Psoas muscle (tissue), 8 donors: ENCODE measurements around the gene ZNHIT1. TPM values are rescaled to one million over a fixed set of nuclear protein-coding genes. Genes with fewer than 3 reads are reported as not detected.
"Not testable (repeated sequence)": the region's sequence is repeated elsewhere in the genome, so short reads cannot be mapped to it uniquely, and the experiment has no call there.

ENCODE experiments used
- ATAC-seq, 4 donors: fragments of 200-7000 bp; cut with Tn5 transposase; one replicate each; pipeline ENCODE4 v1.9.1; 2020; ENCODE audit warnings: moderate library complexity in 3 of 4, mild to moderate bottlenecking in 2 of 4
- DNase-seq, 2 donors: peaks; one replicate each; pipeline ENCODE4 v3.0.0-alpha.2; 2020
- H3K27ac ChIP-seq: fragments of 200-600 bp; one replicate; pipeline ENCODE4 v1.8.0; 2022
- H3K27me3 ChIP-seq, 3 donors: fragments of 200-600 bp in 1 of 3; one replicate each; pipeline versions ENCODE4 v1.6.1 to v1.8.0; 2013 to 2022; ENCODE audit warnings: low read length in 2 of 3, mild to moderate bottlenecking in 2 of 3, moderate library complexity in 1 of 3; ENCODE audit not compliant: insufficient read depth in 3 of 3
- H3K36me3 ChIP-seq, 2 donors: fragments of 200-600 bp in 1 of 2; one replicate each; pipeline versions ENCODE4 v1.6.1 to v1.8.0; 2013 to 2022; ENCODE audit warnings: low read depth in 1 of 2, mild to moderate bottlenecking in 1 of 2, moderate library complexity in 1 of 2; ENCODE audit not compliant: insufficient read depth in 1 of 2
- H3K4me1 ChIP-seq: fragments of 200-600 bp; one replicate; pipeline ENCODE4 v1.8.0; 2022
- H3K4me3 ChIP-seq: fragments of 200-600 bp; one replicate; pipeline ENCODE4 v1.8.0; 2022; ENCODE audit warnings: mild to moderate bottlenecking
- H3K9me3 ChIP-seq: fragments of 200-600 bp; one replicate; pipeline ENCODE4 v1.8.0; 2022
- WGBS, 3 donors: extraction: QIAGEN DNeasy Blood & Tissue Kit; methylation state at CpG; one replicate each; pipeline versions ENCODE4 v1.1.6 to v1.1.7; 2013; 5-methylcytosine and 5-hydroxymethylcytosine counted together
- intact Hi-C, 2 donors: fragments of 100-400 bp; cut with DNase I; formaldehyde crosslinking; loops; one replicate each; pipeline versions ENCODE4 v1.11.0 to v1.14.2; 2022
- polyA plus RNA-seq, 3 donors: library from polyadenylated mRNA; stranded (reverse); fragments of 200-250 nt; gene quantifications; one replicate each; pipeline ENCODE4 v1.2.3, GENCODE V29; 2013
- total RNA-seq, 4 donors: library from RNA; stranded (reverse); fragmentation: NEBNext Ultra II Directional in 2 of 4; extraction: Animal tissue kit (Norgen Biotek cat#: 25700) in 2 of 4; gene quantifications; one replicate each; pipeline versions ENCODE4 v1.2.1 to v1.2.4, GENCODE V29; 2021 to 2023
- TF ChIP-seq, protein P1 (sequence below): fragments of 200-600 bp; IDR thresholded peaks from one replicate; pipeline ENCODE4 v1.8.0; 2022; ENCODE audit warnings: antibody characterized with exemption
- donor health status: healthy with polysubstance abuse.
- donor health status: DM: no; HTN: no; CAD: no; lungs with moderate emphysema.
- donor health status: Bipolar disorder and iron deficiency.
- donor health status: healthy.
- donor health status: DM: yes; HTN: yes; CAD: no.
- donor health status: DM: no; HTN: no; CAD: no.
- donor health status: DM: no; HTN: no; CAD: no.
- donor health status: DM: yes; HTN: yes; CAD: no.

Gene ZNHIT1
- total and polyA plus RNA-seq, 7 donors: 40.8 to 89.5 (median 58.1) TPM

DNA sequence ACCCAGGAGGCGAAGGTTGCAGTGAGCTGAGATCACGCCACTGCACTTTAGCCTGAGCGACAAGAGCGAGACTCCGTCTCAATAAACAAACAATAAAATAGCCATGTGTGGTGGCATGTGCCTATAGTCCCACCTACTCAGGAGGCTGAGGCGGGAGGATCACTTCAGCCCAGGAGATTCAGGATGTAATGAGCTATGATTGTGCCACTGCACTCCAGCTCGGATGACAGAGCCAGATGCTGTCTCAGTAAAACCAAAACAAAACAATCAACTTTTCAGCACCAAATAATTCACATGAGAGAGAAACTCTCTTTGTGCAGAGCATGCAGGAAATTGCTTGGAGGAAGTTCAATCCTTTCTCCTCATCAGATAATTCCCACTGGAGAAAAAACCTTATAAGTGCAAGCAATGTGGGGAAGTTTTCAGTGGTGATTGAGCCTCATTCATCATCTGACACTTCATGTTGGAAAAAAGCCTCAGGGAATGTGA, 40.3 kb downstream of the ZNHIT1 start:
- Histone ChIP-seq H3K27ac (no peak overlapping the region), H3K27me3 (peaks cover 0 to 15% (median 3%) of the 10 kb centered on the region in 3 donors), H3K9me3 (no peaks in the 10 kb centered on the region), H3K4me3 (no peak overlapping the region), H3K4me1 (no peaks in the 10 kb centered on the region), H3K36me3 (no peaks in the 10 kb centered on the region)
- intact Hi-C loops: no loop called here
- WGBS, 3 donors: 53 to 54% (median 54%) methylated on average over 7 of the region's 7 CpGs
- ATAC-seq (no peak), DNase-seq (no peak)
- TF ChIP-seq, protein P1, sequence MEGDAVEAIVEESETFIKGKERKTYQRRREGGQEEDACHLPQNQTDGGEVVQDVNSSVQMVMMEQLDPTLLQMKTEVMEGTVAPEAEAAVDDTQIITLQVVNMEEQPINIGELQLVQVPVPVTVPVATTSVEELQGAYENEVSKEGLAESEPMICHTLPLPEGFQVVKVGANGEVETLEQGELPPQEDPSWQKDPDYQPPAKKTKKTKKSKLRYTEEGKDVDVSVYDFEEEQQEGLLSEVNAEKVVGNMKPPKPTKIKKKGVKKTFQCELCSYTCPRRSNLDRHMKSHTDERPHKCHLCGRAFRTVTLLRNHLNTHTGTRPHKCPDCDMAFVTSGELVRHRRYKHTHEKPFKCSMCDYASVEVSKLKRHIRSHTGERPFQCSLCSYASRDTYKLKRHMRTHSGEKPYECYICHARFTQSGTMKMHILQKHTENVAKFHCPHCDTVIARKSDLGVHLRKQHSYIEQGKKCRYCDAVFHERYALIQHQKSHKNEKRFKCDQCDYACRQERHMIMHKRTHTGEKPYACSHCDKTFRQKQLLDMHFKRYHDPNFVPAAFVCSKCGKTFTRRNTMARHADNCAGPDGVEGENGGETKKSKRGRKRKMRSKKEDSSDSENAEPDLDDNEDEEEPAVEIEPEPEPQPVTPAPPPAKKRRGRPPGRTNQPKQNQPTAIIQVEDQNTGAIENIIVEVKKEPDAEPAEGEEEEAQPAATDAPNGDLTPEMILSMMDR: no peak

DNA sequence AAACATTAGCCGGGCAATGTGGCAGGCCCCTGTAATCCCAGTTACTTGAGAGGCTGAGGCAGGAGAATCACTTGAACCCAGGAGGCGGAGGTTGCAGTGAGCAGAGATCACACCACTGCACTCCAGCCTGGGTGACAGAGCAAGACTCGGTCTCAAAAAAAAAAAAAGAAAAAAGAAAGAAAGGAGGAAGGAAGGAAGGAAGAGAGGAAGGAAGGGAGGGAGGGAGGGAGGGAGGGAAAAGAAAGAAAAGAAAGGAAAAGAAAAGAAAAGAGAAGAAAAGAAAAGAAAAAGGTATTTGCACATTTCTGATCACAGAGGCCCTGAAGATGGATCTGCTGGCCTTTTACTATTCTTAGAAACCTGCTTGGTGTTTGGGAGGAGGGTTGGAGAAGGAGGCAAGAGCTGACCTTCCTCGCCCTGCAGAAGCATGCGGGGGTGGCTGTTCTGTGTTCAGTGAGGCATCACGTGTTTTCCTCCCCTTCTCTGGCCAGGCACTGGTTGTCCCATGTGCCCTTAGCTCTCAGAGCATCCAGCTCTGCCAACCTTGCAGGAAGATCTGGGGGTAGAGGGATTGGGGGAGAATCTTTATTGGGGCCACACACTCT, 46.2 kb downstream of the ZNHIT1 start:
- H3K9me3 ChIP-seq, ATAC-seq, intact Hi-C loops, H3K27me3 ChIP-seq, H3K36me3 ChIP-seq, DNase-seq, H3K4me3 ChIP-seq, H3K27ac ChIP-seq, H3K4me1 ChIP-seq: not testable (repeated sequence)
- 45 to 49% (median 48%) methylated on average over 6 of the region's 6 CpGs for WGBS, 3 donors

DNA sequence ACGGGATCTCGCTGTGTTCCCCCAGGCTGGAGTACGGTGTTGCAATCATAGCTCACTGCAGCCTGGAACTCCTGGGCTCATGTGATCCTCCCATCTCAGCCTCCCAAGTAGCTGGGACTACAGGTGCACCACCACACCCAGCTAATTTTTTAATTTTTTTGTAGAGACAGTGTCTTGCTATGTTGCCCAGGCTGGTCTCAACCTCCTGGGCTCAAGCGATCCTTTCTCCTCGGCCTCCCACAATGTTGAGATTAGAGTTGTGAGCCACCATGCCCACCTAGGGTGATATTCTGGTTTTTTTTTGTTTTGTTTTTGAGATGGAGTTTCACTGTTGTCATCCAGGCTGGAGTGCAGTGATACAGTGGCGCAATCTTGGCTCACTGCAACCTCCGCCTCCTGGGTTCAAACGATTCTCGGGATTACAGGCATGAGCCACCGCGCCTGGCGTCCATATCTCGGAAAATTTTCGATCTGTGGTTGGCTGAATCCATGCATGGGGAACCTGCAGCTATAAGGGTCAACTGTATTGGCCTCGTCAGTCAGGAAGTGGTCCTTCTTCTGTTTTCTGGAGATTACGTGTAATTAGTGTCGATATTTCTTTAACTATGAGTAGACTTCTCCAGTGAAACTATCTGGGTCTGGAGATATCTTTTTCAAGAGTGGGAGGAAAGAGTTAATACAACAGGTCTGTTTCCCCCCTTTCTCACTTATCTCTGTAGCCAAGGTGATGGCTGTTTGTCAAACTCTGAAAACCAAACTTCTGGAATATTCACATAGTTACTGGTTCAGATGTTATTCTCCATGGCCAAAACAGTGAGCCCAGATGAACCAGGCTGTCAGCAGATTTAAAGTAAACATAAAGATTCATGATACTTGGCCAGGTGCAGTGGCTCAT, 47.9 kb downstream of the ZNHIT1 start:
- intact Hi-C loops: no loop called here
- peaks cover 0 to 6% (median 4%) of the 10 kb centered on the region in 3 donors for H3K27me3 ChIP-seq
- DNase-seq (no peak), ATAC-seq (no peak)
- no peaks in the 10 kb centered on the region for H3K9me3 ChIP-seq
- no peak overlapping the region for H3K4me3 ChIP-seq
- TF ChIP-seq, protein P1: no peak
- H3K27ac ChIP-seq: no peak overlapping the region
- no peaks in the 10 kb centered on the region for H3K4me1 ChIP-seq
- WGBS, 3 donors: 77 to 83% (median 77%) methylated on average over 17 of the region's 17 CpGs
- no peaks in the 10 kb centered on the region for H3K36me3 ChIP-seq

DNA sequence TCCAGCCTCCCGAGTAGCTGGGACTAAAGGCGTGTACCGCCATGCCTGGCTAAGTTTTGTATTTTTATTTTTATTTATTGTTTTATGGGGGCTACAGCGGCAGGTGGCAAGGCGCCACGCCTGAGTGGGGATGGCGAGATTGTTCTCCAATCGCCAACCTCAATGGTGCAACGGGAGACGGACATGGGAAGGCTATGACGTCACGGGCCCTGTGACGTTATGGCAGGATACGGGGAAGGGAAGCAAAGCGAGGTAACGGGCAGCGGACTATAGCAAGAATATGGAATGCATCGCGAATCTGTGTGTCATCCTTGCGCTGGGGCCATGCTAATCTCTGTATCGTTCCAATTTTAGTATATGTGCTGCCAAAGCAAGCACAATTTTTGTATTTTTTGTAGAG, 51.7 kb downstream of the ZNHIT1 start:
- DNase-seq: no peak
- no peaks in the 10 kb centered on the region for H3K9me3 ChIP-seq
- WGBS, 3 donors: 72 to 81% (median 79%) methylated on average over 21 of the region's 21 CpGs
- no peaks in the 10 kb centered on the region for H3K4me1 ChIP-seq
- intact Hi-C loops: no loop called here
- TF ChIP-seq, protein P1: no peak
- no peak for ATAC-seq
- no peak overlapping the region for H3K4me3 ChIP-seq
- peaks cover 0 to 31% (median 6%) of the 10 kb centered on the region in 3 donors for H3K27me3 ChIP-seq
- H3K27ac ChIP-seq: no peak overlapping the region
- H3K36me3 ChIP-seq: no peaks in the 10 kb centered on the region

DNA sequence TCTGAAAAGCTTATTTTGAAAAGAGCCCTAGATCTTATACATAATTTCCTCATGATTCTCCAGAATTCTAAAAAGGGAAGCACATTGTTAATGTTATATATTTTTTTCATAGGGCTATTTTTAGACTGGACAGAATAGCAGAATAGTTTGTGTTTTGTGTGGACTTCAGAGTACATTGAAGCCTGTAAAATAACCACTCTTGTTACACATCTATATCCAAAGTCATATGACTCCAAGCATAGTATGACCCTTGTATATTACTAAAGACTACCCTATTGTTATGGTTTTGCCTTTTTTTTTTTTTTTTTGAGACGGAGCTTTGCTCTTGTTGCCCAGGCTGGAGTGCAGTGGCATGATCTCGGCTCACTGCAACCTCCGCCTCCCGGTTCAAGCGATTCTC, 53.1 kb downstream of the ZNHIT1 start:
- Histone ChIP-seq H3K27me3 (peaks cover 0 to 28% (median 6%) of the 10 kb centered on the region in 3 donors), H3K36me3 (no peaks in the 10 kb centered on the region), H3K4me3 (no peak overlapping the region), H3K27ac (no peak overlapping the region), H3K9me3 (no peaks in the 10 kb centered on the region), H3K4me1 (no peaks in the 10 kb centered on the region)
- ATAC-seq (no peak), DNase-seq (no peak)
- TF ChIP-seq, protein P1: no peak
- intact Hi-C loops: no loop called here
- WGBS, 3 donors: 66 to 70% (median 70%) methylated on average over 5 of the region's 5 CpGs
